Astrocyte (in vitro differentiated cells and primary cell): Measurements from ENCODE around the gene SLC5A6. TPM values are rescaled to one million over a fixed set of nuclear protein-coding genes. Genes with fewer than 3 reads are reported as not detected.

Source experiments
- DNase-seq: peaks from one replicate; pipeline ENCODE4 v3.0.0-alpha.2; 2010; ENCODE audit warnings: low read depth
- FAIRE-seq: peaks from 2 replicates; lab custom pipeline; 2011; peaks lifted over from hg19 to GRCh38; lab: Jason Lieb, UNC
- H2AFZ ChIP-seq: 2 replicates; pipeline ENCODE4 v1.6.0; 2012; ENCODE audit warnings: low read depth, low read length, inconsistent platforms
- H3K27ac ChIP-seq: 2 replicates; pipeline ENCODE4 v1.5.1; 2011; ENCODE audit warnings: low read depth, low read length, inconsistent platforms
- H3K27me3 ChIP-seq: 2 replicates; pipeline ENCODE4 v1.6.0; 2011; ENCODE audit warnings: low read length, inconsistent platforms; ENCODE audit not compliant: insufficient read depth
- H3K36me3 ChIP-seq: 2 replicates; pipeline ENCODE4 v1.5.1; 2011; ENCODE audit warnings: low read length, inconsistent platforms; ENCODE audit not compliant: insufficient read depth
- H3K4me1 ChIP-seq: 2 replicates; pipeline ENCODE4 v1.5.1; 2011; ENCODE audit warnings: low read length, inconsistent platforms; ENCODE audit not compliant: insufficient read depth
- H3K4me2 ChIP-seq: 2 replicates; pipeline ENCODE4 v1.6.0; 2012; ENCODE audit warnings: low read length, inconsistent platforms
- H3K4me3 ChIP-seq: 2 replicates; pipeline ENCODE4 v1.5.1; 2011; ENCODE audit warnings: low read depth, mild to moderate bottlenecking, low read length, inconsistent platforms; ENCODE audit not compliant: insufficient read depth
- H3K79me2 ChIP-seq: 2 replicates; pipeline ENCODE4 v1.6.0; 2012; ENCODE audit warnings: mild to moderate bottlenecking, low read length, inconsistent platforms; ENCODE audit not compliant: insufficient read depth
- H3K9ac ChIP-seq: 2 replicates; pipeline ENCODE4 v1.6.0; 2012; ENCODE audit warnings: mild to moderate bottlenecking, low read length, inconsistent platforms
- H3K9me3 ChIP-seq: 2 replicates; pipeline ENCODE4 v1.5.1; 2012; ENCODE audit warnings: low read depth, mild to moderate bottlenecking, low read length, inconsistent platforms; ENCODE audit not compliant: insufficient read depth
- H4K20me1 ChIP-seq: 2 replicates; pipeline ENCODE4 v1.6.0; 2012; ENCODE audit warnings: low read length, inconsistent platforms; ENCODE audit not compliant: insufficient read depth
- H3K27ac Mint-ChIP-seq: one replicate; pipeline ENCODE4 v1.8.0; 2021; ENCODE audit warnings: mild to moderate bottlenecking, mixed read lengths; ENCODE audit not compliant: unreplicated experiment
- H3K27me3 Mint-ChIP-seq: one replicate; pipeline ENCODE4 v1.8.0; 2021; ENCODE audit warnings: low read depth, mixed read lengths; ENCODE audit not compliant: unreplicated experiment
- H3K36me3 Mint-ChIP-seq: one replicate; pipeline ENCODE4 v1.8.0; 2021; ENCODE audit warnings: low read depth, mixed read lengths; ENCODE audit not compliant: unreplicated experiment
- H3K4me1 Mint-ChIP-seq: one replicate; pipeline ENCODE4 v1.8.0; 2021; ENCODE audit warnings: low read depth, mixed read lengths; ENCODE audit not compliant: unreplicated experiment
- H3K4me3 Mint-ChIP-seq: one replicate; pipeline ENCODE4 v1.8.0; 2021; ENCODE audit warnings: mild to moderate bottlenecking, moderate library complexity, mixed read lengths; ENCODE audit not compliant: unreplicated experiment
- H3K9me3 Mint-ChIP-seq: one replicate; pipeline ENCODE4 v1.8.0; 2021; ENCODE audit warnings: mild to moderate bottlenecking, mixed read lengths; ENCODE audit not compliant: unreplicated experiment
- EZH2 ChIP-seq: IDR thresholded peaks from 2 replicates; pipeline ENCODE4 v1.6.1; 2012; ENCODE audit warnings: mild to moderate bottlenecking, low read length, inconsistent platforms; ENCODE audit not compliant: insufficient read depth
- total RNA-seq: library from RNA; stranded (reverse); gene quantifications from 2 replicates; pipeline ENCODE4 v1.2.1, GENCODE V29; 2021
- TF ChIP-seq, protein P1 (sequence below): IDR thresholded peaks from 2 replicates; pipeline ENCODE4 v1.5.1; 2011; ENCODE audit warnings: low read depth, mild to moderate bottlenecking, inconsistent platforms, low read length, moderate library complexity; ENCODE audit not compliant: insufficient read depth

The SLC5A6 gene
- total RNA-seq, 1 donor from 2014 or later = 54.0 TPM

DNA sequence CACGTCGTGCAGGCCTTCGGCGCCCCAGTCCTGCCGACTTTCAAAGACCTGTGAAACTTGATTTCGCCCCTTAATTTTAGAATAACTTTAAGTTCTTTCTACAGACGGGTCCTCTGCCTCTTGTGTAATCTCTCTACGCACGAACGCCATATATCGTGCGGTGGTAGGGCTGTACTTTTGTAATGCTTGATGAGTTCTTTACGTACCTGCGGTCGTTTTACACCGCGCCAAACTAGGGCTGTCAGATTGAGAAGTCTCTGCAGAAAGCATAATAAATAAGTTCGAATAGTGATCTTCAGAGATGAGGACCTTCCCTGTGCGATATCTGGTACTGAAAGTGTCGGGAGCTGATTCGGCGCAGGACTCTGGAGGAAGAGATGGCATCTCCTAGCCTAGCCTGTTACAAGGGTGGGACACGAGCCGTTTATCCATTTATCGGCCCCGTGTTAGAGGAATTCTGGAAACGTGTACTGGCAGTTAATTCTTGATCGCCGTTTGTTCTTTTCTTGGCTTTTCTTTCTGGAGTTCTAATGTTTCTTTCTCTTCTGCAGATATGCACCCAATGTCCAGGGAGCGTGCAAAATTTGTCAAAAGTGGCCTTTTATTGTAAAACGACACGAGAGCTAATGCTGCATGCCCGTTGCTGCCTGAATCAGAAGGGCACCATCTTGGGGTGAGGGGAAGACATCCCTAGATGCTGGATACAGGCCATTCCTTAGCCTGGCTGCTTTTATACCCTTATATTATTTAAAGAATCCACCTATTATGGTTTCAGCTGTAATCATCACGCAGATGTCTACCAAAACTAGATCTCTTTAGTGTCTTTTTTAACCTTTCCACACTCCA, 781 bp upstream of the SLC5A6 start:
- H3K36me3 ChIP-seq = peaks cover 14% of the 10 kb centered on the region
- peaks cover 15% of the 10 kb centered on the region for H3K4me1 ChIP-seq
- peak overlapping the region; percentile 93 for H3K9ac ChIP-seq
- Mint-ChIP-seq H3K27me3 (no peaks in the 10 kb centered on the region), H3K4me1 (peaks cover 23% of the 10 kb centered on the region), H3K9me3 (no peaks in the 10 kb centered on the region), H3K36me3 (peaks cover 10% of the 10 kb centered on the region), H3K4me3 (peak overlapping the region; percentile 95), H3K27ac (peak overlapping the region; percentile 99)
- H2AFZ ChIP-seq = peak overlapping the region; percentile 94
- H3K27ac ChIP-seq = peak overlapping the region; percentile 92
- FAIRE-seq (no peak), DNase-seq (peak; percentile 70)
- no peaks in the 10 kb centered on the region for H3K27me3 ChIP-seq
- H3K4me2 ChIP-seq = peak overlapping the region; percentile 90
- H3K4me3 ChIP-seq = peak overlapping the region; percentile 74
- TF ChIP-seq EZH2 = no peak
- TF ChIP-seq, protein P1, sequence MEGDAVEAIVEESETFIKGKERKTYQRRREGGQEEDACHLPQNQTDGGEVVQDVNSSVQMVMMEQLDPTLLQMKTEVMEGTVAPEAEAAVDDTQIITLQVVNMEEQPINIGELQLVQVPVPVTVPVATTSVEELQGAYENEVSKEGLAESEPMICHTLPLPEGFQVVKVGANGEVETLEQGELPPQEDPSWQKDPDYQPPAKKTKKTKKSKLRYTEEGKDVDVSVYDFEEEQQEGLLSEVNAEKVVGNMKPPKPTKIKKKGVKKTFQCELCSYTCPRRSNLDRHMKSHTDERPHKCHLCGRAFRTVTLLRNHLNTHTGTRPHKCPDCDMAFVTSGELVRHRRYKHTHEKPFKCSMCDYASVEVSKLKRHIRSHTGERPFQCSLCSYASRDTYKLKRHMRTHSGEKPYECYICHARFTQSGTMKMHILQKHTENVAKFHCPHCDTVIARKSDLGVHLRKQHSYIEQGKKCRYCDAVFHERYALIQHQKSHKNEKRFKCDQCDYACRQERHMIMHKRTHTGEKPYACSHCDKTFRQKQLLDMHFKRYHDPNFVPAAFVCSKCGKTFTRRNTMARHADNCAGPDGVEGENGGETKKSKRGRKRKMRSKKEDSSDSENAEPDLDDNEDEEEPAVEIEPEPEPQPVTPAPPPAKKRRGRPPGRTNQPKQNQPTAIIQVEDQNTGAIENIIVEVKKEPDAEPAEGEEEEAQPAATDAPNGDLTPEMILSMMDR = no peak
- peaks cover 27% of the 10 kb centered on the region for H3K79me2 ChIP-seq
- H4K20me1 ChIP-seq = no peaks in the 10 kb centered on the region
- no peaks in the 10 kb centered on the region for H3K9me3 ChIP-seq

DNA sequence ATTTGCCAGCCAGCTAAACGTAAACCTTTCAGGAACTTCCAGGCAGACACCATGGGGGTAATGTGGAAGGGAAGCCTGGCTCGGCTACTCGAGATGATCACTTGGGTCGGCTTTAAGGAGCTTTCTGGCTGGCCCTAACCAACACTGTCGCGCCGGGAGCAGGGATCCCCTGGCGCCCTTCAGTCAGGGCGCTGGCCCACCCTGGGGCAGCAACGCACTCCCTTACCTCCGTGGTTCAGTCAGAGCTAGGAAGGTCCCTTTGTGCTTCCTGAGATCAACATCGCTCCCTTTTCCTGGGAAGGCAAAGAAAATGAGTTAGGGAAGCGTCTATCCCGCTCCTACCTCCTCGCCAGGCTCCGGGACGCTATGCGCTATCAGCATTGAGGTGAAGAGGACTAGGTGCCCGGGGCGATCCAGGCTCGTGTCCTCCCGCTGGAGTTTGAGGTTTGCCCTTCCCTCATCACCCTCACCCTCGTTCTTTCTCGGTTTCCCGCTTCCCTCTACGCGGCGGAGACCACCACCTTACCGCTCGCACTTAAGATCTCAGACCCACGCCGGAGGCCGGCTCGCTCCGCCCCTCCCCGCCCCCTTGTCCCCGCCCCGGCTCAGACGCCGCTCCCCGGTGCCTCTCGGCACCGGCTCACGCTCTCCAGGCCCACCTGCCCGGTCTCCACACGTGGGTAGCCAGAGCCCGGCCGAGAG, 676 bp downstream of the SLC5A6 start:
- H3K4me3 ChIP-seq = peak overlapping the region; percentile 80

More for the DNA sequence above, 676 bp downstream of the SLC5A6 start:
- DNase-seq (no peak), FAIRE-seq (no peak)
- peaks cover 21% of the 10 kb centered on the region for H3K36me3 ChIP-seq
- no peaks in the 10 kb centered on the region for H3K27me3 ChIP-seq
- Mint-ChIP-seq H3K9me3 (no peaks in the 10 kb centered on the region), H3K4me3 (peak overlapping the region; percentile 91), H3K27ac (peak overlapping the region; percentile 69), H3K27me3 (no peaks in the 10 kb centered on the region), H3K4me1 (peaks cover 20% of the 10 kb centered on the region), H3K36me3 (peaks cover 17% of the 10 kb centered on the region)
- H3K9ac ChIP-seq = peak overlapping the region; percentile 93
- H3K4me2 ChIP-seq = peak overlapping the region; percentile 90
- H3K79me2 ChIP-seq = peaks cover 17% of the 10 kb centered on the region
- peaks cover 9% of the 10 kb centered on the region for H4K20me1 ChIP-seq
- TF ChIP-seq, protein P1 = no peak
- no peak for TF ChIP-seq EZH2
- H3K27ac ChIP-seq = peak overlapping the region; percentile 24
- H3K4me1 ChIP-seq = peaks cover 12% of the 10 kb centered on the region
- H3K9me3 ChIP-seq = no peaks in the 10 kb centered on the region
- H2AFZ ChIP-seq = peak overlapping the region; percentile 85
